Upper lobe of left lung (tissue), 6 donors: ENCODE data around the gene FIZ1. TPM values are rescaled to one million over a fixed set of nuclear protein-coding genes. Genes with fewer than 3 reads are reported as not detected.
"Not testable (repeated sequence)": the region's sequence is repeated elsewhere in the genome, so short reads cannot be mapped to it uniquely, and the experiment has no call there.

ENCODE experiments used
- ATAC-seq, 2 donors: fragments of 200-7000 bp; cut with Tn5 transposase; one replicate each; pipeline ENCODE4 v1.9.1; 2022; ENCODE audit warnings: mild to moderate bottlenecking in 2 of 2, moderate library complexity in 2 of 2; ENCODE audit not compliant: low FRiP score in 2 of 2
- DNase-seq, 2 donors: peaks; one replicate each; pipeline ENCODE4 v3.0.0-alpha.2; 2019 to 2020
- H3K27ac ChIP-seq, 4 donors: fragments of 200-600 bp; sonication (generic); one replicate each; pipeline ENCODE4 v1.5.1; 2016 to 2019
- H3K27me3 ChIP-seq, 4 donors: fragments of 200-600 bp; sonication (generic); one replicate each; pipeline ENCODE4 v1.5.1; 2017 to 2019
- H3K36me3 ChIP-seq, 4 donors: fragments of 200-600 bp; sonication (generic); one replicate each; pipeline ENCODE4 v1.5.1; 2016 to 2019
- H3K4me1 ChIP-seq, 4 donors: fragments of 200-600 bp; sonication (generic); one replicate each; pipeline ENCODE4 v1.5.1; 2018 to 2019
- H3K4me3 ChIP-seq, 4 donors: fragments of 200-600 bp; sonication (generic); one replicate each; pipeline ENCODE4 v1.5.1; 2017 to 2019; ENCODE audit warnings: mild to moderate bottlenecking in 2 of 4, moderate library complexity in 1 of 4
- H3K9me3 ChIP-seq, 4 donors: fragments of 200-600 bp; sonication (generic); one replicate each; pipeline ENCODE4 v1.5.1; 2018 to 2019
- CTCF ChIP-seq, 6 experiments: fragments of 450-650 bp in 4 of 6; fragments of 200-600 bp in 2 of 6; sonication (generic) in 2 of 6; IDR thresholded peaks; one replicate each; pipeline ENCODE4 v1.5.1; 2016 to 2019; ENCODE audit warnings: antibody characterized with exemption in 6 of 6
- EP300 ChIP-seq, 4 donors: sonication (generic); formaldehyde crosslinking; IDR thresholded peaks; one replicate each; pipeline ENCODE4 v1.5.1; 2017; ENCODE audit warnings: antibody characterized with exemption in 4 of 4, control low read depth in 2 of 4
- POLR2A ChIP-seq, 4 donors: fragments of 450-650 bp; IDR thresholded peaks; one replicate each; pipeline ENCODE4 v1.5.1; 2016 to 2017; ENCODE audit warnings: antibody characterized with exemption in 4 of 4, mild to moderate bottlenecking in 2 of 4
- POLR2AphosphoS5 ChIP-seq, 2 donors: sonication (generic); formaldehyde crosslinking; IDR thresholded peaks; one replicate each; pipeline ENCODE4 v1.5.1; 2017; ENCODE audit warnings: antibody characterized with exemption in 2 of 2
- WGBS, 2 donors: methylation state at CpG; one replicate each; pipeline ENCODE4 v1.1.5; 2017 to 2018; 5-methylcytosine and 5-hydroxymethylcytosine counted together
- total RNA-seq, 6 donors: library from RNA; depleted of rRNA in 4 of 6; stranded (reverse); fragments of >200 nt in 4 of 6; gene quantifications; one replicate each; pipeline versions ENCODE4 v1.1.0 to v1.2.1, GENCODE V29; 2016 to 2021
- donor health status: DM: no; HTN: no; CAD: no; lungs with moderate emphysema.
- donor health status: DM: no; HTN: yes; CAD: no; lungs with severe emphysema.

Gene FIZ1
- total RNA-seq, 6 donors from 2014 or later, result 11.1 to 21.6 (median 16.3) TPM

- ATAC-seq (no peak), DNase-seq (no peak)
- Histone ChIP-seq H3K4me1 (peaks cover 8 to 23% (median 13%) of the 10 kb centered on the region in 4 donors), H3K4me3 (no peak overlapping the region), H3K9me3 (no peaks in the 10 kb centered on the region), H3K27ac (no peak overlapping the region), H3K27me3 (no peaks in the 10 kb centered on the region), H3K36me3 (peaks cover 3 to 27% (median 17%) of the 10 kb centered on the region in 4 donors)
- TF ChIP-seq CTCF (IDR thresholded peaks at IDR 0.05), result no peak
- no peak for TF ChIP-seq POLR2AphosphoS5 (IDR thresholded peaks at IDR 0.05)
- no peak for TF ChIP-seq POLR2A (IDR thresholded peaks at IDR 0.05)
- TF ChIP-seq EP300 (IDR thresholded peaks at IDR 0.05), result no peak
- WGBS, 2 donors, result 88 to 94% methylated on average over 5 of the region's 5 CpGs
Observed at GRCh38 chr19:55576746-55577145, 22.6 kb downstream of the FIZ1 start.

DNA sequence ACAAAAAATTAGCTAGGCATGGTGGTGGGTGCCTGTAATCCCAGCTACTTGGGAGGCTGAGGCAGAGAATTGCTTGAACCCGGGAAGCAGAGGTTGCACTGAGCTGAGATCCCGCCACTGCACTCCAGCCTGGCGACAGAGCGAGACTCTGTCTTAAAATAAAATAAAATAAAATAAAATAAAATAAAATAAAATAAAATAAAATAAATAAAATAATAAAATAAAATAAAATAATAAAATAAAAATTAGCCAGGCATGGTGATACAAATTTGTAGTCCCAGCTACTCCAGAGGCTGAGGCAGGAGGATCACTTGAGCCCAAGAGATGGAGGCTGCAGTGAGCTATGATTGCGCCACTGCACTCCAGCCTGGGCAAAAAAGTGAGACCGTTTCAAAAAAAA is 25.4 kb downstream of the FIZ1 start:
- H3K9me3 ChIP-seq, H3K27ac ChIP-seq, H3K4me1 ChIP-seq, H3K4me3 ChIP-seq, ATAC-seq, H3K27me3 ChIP-seq, DNase-seq: not testable (repeated sequence)
- 80 to 92% methylated on average over 6 of the region's 6 CpGs for WGBS, 2 donors
- peaks cover 3 to 22% (median 16%) of the 10 kb centered on the region in 4 donors for H3K36me3 ChIP-seq

GRCh38 chr19:55569477-55569876 is 29.8 kb downstream of the FIZ1 start:
- not testable (repeated sequence) for H3K4me3 ChIP-seq, H3K27ac ChIP-seq, H3K9me3 ChIP-seq, H3K27me3 ChIP-seq, ATAC-seq, H3K36me3 ChIP-seq, DNase-seq, H3K4me1 ChIP-seq
- WGBS, 2 donors, result 85 to 88% methylated on average over 4 to 5 of the region's 5 CpGs

- H3K27me3 ChIP-seq, result no peaks in the 10 kb centered on the region
- TF ChIP-seq EP300 (IDR thresholded peaks at IDR 0.05) (no peak), POLR2AphosphoS5 (IDR thresholded peaks at IDR 0.05) (no peak), POLR2A (IDR thresholded peaks at IDR 0.05) (no peak), CTCF (IDR thresholded peaks at IDR 0.05) (no peak)
- no peak for ATAC-seq
Observed at GRCh38 chr19:55567708-55568328, 31.5 kb downstream of the FIZ1 start.

GRCh38 chr19:55566823-55567222 is 32.5 kb downstream of the FIZ1 start:
- 52 to 55% methylated on average over 9 of the region's 9 CpGs for WGBS, 2 donors
- Histone ChIP-seq H3K4me1 (no peaks in the 10 kb centered on the region), H3K27me3 (no peaks in the 10 kb centered on the region), H3K27ac (no peak overlapping the region), H3K9me3 (no peaks in the 10 kb centered on the region), H3K36me3 (no peaks in the 10 kb centered on the region), H3K4me3 (no peak overlapping the region)
- no peak for ATAC-seq
- no peak for TF ChIP-seq EP300 (IDR thresholded peaks at IDR 0.05)
- TF ChIP-seq POLR2AphosphoS5 (IDR thresholded peaks at IDR 0.05), result no peak
- TF ChIP-seq POLR2A (IDR thresholded peaks at IDR 0.05), result no peak
- TF ChIP-seq CTCF (IDR thresholded peaks at IDR 0.05), result no peak
- no peak for DNase-seq

More at GRCh38 chr19:55567708-55568328, 31.5 kb downstream of the FIZ1 start:
- Histone ChIP-seq H3K9me3 (no peaks in the 10 kb centered on the region), H3K36me3 (no peaks in the 10 kb centered on the region), H3K4me3 (no peak overlapping the region), H3K4me1 (no peaks in the 10 kb centered on the region), H3K27ac (no peak overlapping the region)
- no peak for DNase-seq

GRCh38 chr19:55563261-55563690 is 36.0 kb downstream of the FIZ1 start:
- H3K27ac ChIP-seq, result no peak overlapping the region
- no peaks in the 10 kb centered on the region for H3K9me3 ChIP-seq
- H3K4me3 ChIP-seq, result no peak overlapping the region
- DNase-seq, result peak in 1 of 2 donors; percentile 48
- H3K36me3 ChIP-seq, result no peaks in the 10 kb centered on the region
- no peaks in the 10 kb centered on the region for H3K27me3 ChIP-seq
- TF ChIP-seq CTCF (IDR thresholded peaks at IDR 0.05) (no peak), POLR2AphosphoS5 (IDR thresholded peaks at IDR 0.05) (peak in 1 of 2 donors; percentile 51)
- ATAC-seq, result peak; percentile 51 to 53
- WGBS, 2 donors, result 45 to 47% methylated on average over 12 of the region's 12 CpGs
- H3K4me1 ChIP-seq, result no peaks in the 10 kb centered on the region
